ENCODE data around the gene TSPAN16.

The TSPAN16 gene

DNA sequence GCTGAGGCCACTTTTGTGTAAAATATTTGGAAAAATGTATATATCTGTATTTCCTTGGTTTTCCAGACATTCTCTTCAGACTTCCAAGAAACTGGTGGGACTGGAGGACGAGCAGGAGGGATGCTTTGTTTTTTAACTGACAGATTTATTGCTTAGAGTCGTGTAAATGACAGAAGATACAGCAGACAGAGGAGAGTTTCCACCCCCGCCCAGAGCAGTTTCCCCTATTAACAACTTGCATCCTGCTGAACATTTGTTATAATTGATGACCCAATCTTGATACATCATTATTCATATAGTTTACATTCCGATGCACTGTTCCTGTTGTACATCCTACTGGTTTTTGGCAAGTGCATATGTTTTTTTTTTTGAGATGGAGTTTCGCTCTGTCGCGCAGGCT, 26.6 kb upstream of the TSPAN16 start:
- no peak for DNase-seq

DNA sequence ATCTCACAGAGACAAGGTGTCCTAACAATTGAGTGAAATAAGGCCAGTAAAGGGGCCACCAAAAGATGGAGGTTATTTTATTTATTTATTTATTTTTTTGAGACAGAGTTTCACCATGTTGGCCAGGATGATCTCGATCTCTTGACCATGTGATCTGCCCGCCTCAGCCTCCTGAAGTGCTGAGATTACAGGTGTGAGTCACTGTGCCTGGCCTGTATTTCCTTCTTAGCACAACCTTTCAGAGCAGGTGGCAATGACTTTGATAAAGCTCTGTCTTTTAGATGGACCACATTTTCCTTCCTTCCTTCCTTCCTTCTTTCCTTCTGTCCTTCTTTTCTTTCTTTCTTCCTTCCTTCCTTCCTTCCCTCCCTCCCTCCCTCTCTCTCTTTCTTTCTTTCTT, 22.7 kb upstream of the TSPAN16 start:
- DNase-seq = no peak

DNA sequence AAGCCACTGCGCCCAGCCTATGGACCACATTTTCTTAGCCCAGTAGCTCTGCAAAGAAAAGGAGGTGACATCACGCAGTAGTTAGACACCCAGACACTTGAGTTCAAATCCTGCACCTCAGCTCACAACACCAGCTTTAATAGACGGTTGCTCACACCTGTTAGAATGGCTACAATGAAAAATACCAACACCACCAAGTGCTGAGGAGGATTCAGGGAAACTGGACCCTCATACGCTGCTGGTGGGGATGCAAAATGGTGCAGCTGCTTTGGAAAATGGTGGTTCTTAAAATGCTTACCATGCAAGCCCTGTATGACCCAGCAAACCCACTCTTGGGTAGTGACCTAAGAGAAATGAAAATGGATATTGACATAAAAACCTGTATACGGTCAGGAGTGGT, 22.0 kb upstream of the TSPAN16 start:
- DNase-seq = no peak

DNA sequence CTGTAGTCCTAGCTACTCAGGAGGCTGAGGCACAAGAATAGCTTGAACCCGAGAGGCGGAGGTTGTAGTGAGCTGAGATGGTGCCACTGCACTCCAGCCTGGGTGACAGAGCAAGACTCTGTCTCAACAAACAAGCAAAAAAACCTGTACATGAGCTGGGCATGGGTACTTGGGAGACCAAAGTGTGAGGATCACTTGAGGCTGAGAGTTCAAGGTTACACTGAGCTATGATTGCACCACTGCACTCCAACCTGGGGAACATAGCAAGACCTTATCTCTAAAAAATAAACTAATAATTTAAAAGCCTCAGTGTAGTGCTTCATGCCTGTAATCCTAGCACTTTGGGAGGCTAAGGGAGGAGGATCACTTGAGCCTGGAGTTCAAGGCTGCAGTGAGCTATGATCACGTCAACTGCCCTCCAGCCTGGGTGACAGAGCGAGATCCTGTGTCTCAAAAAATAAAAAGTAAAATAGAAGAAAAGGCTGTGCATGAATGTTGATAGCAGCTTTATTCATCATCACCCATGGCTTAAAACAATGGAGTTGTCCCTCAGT, 21.4 kb upstream of the TSPAN16 start:
- DNase-seq = no peak

DNA sequence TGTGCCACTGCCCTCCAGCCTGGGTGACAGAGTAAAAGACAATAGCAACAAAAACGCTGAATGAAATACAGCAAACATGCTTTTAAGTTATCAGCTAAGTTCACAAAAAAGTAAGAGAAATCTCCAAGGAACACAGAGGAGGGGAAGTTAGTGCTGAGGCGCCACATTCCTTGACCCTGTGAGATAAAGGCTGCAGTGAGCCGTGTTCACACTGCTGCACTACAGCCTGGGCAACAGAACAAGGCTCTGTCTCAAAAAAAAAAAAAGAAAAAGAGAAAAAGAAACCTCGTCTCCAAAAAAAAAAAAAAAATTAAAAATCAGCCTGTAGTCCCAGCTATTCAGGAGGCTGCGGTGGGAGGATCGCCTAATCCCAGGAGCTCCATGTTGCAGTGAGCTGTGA, 17.3 kb upstream of the TSPAN16 start:
- DNase-seq = peak; percentile 44

DNA sequence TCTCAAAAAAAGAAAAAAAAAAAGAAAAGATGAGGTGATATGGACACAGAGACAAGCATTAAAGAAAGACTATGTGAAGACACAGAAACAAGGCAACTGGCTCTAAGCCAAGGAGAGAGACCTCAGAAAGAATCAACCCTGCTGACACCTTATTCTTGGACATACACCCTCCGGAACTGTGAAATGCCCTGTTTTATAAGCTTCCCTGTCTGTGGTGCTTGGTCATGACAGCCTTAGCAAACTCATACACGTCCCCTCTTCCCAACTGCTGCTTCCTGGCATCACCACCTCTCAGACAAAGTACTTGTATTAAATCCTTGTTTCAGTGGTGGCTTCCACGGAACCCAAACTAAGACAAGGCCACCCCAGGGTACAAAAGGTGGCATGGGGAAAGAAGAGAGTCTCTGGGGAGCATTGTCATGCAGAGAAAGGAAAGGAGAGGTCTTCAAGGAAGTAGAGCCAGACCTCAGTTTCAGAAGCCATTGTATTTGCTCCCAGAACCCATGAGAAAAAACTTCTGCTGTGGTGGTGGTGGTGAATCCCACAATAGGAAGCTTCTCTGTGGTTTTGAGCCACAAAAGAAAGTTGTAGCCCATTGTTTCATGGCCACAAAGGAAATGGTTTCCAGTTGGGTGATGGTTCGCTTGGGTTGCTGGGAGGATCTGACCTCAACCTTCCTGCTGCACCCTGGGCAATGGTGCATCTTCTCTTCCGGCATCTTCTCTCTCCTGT, 16.3 kb upstream of the TSPAN16 start:
- DNase-seq = peak; percentile 89

DNA sequence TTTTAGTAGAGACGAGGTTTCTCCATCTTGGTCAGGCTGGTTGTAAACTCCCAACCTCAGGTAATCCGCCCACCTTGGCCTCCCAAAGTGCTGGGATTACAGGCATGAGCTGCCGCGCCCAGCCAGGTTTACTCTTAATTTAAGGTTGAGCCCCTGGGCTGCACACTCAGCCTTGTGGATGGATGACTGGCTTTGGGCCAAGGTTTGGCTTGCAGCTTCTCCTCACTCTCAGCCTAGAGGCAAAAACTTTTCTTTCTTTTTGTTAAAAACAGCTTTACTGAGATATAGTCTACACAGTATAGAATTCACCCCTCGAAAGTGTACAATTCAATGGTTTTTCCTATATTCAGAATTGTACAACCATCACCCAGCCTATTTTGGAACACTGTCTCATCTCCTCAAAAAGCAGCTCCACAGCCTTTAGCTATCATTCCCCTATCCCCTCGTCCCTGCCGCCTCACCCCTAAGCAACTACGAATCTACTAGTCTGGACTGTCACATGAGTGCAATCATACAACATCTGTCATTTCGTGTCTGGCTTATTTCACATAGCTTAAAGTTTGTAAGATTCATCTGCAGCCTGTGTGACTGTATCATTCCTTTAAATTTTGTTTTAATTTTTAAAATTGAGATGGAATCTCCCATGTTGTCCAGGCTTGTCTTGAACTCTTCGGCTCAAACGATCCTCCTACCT, 14.5 kb upstream of the TSPAN16 start:
- no peak for DNase-seq

DNA sequence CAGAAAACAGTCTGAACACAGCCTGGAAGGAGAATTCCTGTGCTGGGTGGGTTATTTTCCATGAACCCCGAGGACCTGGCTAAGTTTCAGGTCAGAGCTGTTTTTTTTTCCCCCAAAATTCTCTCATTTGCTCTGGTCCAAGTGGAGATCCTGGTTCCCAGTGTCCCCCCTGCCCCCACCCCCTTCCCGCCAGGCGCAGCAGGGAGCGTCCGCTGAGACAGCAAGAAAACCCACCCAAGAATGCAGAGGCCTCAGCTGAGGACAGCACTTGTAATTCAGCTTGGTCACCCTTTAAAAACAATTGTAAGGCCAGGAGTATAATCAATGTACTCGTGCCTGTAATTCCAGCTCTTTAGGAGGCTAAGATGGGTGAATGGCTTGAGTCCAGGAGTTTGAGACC, 11.4 kb upstream of the TSPAN16 start:
- DNase-seq = no peak

DNA sequence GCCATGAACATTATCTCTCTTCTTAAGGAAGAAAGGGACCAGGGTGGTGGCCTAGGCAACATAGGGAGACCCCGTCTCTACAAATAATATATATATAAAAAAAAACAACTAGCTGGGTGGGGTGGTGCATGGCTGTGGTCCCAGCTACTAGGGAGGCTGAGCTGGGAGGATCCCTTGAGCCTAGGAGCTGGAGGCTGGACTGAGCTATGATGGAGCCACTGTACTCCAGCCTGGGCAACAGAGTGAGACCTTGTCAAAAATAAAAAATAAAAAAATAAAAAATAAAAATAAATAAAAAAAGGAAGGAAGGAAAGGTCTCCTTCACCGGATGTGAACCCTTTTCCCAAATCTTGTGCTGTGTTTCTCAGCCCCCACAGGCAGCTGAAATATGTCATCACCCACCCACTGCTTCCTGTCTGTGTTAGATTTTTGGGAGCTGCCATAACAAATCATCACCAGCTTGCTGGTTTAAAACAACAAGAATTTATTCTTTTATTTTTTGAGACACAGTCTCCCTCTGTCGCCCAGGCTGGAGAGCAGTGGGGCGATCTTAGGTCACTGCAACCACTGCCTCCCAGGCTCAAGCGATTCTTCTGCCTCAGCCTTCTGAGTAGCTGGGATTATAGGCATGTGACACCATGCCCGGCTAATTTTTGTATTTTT, 9.5 kb upstream of the TSPAN16 start:
- peak; percentile 30 for DNase-seq

DNA sequence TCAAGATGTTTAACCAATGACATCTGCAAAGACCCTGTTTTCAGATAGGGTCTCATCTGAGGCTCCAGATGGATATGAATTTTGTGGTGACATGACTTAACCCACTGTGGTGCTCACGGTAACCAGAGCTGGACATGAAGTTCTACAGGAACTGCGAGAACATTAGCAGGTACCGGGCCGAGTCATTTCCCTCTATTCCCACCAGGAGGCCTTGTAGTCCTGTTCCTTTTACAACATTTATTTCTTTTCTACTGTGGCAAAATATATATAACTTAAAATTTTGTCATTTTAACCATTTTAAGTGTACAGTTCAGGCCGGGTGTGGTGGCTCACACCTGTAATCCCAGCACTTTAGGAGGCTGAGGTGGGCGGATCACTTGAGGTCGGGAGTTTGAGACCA, 7.6 kb upstream of the TSPAN16 start:
- DNase-seq = peak; percentile 59

DNA sequence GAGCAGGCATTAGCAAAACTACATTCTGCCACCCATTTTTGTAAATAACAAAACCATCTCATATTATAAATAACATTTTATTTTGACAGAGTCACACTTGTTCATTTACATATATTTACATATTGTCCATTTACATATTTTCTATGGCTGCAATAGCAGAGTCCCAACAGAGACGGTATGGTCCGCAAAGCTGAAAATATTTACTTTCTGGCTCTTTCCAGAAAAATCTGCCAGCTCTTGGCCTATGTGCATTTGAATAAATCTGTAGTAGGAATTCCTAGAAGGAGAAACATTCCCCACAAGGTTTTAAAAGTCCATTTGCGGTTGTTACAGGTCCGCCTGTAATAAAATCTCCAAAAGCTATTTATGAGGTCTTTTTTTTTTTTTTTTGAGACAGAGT, 5.7 kb upstream of the TSPAN16 start:
- no peak for DNase-seq

DNA sequence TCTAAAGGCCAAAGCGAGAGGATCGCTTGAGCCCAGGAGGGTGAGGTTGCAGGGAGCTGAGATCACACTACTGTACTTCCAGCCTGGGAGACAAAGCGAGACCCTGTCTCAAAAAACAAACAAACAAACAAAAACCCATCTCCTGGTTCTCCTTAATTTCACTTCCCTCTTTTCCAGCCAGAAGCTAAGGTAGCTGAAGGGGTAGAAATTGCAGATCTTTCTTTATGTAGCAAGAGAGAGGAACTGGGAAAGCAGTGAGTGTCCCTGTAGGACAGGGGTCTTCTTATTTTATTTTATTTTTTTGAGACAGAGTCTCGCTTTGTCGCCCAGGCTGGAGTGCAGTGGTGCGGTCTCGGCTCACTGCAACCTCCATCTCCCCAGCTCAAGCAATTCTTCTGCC, 4.5 kb upstream of the TSPAN16 start:
- DNase-seq = no peak

DNA sequence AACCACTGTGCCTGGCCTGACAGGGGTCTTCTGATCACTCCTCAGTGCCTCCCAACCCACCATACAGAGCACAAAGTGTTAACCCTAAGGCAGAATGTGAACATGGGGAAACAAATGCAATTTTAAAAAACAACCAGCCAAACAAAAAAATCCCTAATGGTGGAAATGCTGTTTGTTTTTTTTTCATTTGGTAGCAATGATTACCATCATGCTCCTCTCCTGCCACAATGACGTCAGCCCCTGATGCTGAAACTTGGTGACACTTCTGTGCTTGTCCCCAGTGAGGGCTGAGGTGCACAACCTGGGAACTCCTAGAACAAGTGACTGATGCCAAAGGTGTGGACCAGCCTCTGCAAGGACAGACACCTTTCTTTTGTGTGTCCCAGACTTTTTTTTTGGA, 4.0 kb upstream of the TSPAN16 start:
- DNase-seq = no peak

DNA sequence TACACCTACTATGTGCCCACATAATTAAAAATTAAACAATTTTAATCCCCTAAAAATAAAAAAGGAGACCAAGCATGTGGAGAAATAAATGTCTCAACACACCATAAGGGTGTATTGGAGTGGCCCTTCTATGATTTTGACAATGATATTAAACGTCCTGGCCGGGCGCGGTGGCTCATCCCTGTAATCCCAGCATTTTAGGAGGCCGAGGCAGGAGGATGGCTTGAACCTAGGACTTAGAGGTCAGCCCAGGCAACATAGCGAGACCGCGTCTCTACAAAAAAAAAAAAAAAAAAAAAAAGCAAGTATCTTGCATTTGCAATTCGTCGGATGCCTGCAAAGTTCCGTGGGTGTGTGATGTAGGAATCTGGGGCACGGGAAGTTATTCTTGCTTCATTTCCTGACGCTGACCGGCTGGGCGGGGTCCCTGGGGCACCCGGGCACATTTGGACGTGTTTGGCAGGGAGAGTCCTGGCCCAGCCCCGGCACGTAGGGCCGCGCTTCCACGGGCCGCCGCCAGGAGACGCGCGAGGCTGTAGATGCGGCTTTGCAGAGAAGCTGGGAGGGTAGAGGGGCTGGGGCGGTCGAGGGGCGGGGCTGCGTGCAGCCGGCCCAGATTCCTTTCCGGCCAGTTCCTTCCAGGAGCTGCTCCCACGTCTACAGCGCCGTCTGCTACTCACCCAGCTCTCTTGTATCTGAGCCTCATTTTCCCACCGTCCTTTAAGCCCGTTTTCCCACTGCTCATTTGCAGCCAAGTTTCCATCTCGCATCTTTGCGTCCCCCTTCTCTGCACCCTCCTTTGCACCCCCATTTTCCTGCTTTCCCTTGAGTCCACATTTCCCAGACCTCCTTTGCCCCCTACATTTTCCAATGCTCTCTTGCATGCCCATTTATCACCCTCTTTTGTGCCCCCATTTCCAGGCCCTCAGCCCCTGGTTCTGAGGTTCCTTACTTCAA, 2.2 kb upstream of the TSPAN16 start:
- DNase-seq = peak; percentile 94

DNA sequence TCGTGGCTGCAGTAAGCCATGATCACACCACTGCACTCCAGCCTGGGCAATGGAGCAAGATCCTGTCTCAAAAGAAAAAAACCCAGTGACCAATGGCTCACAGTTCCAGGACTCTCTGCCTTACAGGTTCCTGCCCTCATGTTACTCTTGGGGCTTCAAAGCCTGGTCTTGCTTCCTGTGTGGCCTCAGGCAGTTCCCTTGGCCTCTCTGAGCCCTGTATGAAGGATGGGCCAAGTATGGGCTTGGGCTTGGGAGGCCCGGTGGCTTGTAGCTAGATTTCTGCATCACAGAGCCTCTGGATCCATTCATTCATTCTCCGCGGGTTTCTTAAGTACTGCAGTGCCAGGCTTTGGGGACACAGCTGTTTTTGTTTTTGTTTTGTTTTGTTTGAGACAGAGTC, 780 bp upstream of the TSPAN16 start:
- DNase-seq = no peak

DNA sequence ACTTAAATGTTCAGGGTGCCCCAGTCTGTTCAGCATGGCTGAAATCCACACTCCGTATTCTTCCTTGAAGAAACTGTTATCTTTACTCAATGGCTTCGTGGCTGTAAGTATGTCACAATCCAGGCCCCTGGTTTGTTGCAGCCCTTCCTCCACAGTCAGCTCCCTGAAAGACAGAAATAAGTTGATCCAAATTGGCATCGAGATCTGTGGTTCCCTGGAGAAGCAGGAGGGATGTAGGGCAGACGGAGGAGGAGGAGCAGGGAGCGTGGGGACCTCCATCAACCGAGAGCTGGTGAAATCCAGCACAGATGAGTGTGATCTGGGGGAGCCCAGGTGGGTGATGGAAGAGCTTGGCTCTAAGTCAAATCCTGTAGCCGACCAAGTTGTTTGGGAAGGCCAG, 304 bp downstream of the TSPAN16 start:
- DNase-seq = peak; percentile 61

DNA sequence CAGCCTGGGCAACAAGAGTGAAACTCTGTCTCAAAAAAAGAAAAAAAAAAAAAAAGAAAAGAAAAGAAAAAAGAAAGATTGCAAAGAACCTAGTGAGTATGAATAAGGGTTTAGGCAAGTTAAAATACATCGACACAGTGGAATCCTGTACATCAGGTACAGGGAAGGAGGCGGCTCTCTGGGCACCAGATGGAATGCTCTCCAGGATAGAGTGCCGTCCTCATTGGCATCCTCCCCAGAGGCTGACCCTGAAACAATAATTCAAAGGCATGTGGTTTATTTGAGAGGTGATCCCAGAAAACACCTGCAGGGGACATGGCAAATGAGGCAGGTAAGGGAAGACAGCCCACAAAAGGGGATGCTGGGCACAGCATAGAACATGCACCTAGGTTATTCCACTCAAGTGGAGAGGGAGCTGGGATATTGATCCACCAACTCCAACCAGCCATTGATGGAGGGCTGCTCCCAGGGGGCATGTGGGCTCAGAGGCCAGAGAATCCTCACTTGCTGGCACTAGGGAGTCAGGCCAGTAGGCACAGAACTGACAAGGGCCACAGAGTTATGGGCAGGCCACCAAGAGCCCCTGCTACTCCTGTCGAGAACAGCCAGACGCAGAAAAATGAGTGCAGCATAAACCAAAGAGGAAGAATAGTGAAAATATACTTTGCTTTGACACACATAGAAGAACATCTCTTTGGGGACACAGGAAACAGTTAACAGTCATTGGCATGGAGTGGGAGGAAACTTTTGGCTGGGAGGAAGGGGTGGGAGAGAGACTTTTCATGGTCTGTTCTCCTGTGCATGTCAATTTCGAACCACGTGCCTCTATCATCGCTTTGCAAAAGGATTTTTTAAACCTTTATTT, 4.2 kb downstream of the TSPAN16 start:
- DNase-seq = no peak

DNA sequence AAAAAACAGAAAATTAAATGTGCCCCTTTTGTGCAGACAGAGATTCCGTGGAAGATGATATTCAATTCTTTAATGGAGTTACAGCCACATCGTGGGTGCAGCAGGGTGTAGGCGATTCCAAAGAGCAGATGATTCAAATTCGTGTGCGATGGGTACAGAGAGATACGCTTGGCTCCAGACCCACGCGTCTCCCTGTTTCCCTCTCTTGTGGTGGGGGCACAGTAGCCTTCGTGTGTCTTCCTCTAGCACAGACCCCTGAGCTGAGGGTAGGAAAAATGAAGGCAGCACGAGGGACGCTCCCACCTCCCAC, 4.8 kb downstream of the TSPAN16 start:
- no peak for DNase-seq

DNA sequence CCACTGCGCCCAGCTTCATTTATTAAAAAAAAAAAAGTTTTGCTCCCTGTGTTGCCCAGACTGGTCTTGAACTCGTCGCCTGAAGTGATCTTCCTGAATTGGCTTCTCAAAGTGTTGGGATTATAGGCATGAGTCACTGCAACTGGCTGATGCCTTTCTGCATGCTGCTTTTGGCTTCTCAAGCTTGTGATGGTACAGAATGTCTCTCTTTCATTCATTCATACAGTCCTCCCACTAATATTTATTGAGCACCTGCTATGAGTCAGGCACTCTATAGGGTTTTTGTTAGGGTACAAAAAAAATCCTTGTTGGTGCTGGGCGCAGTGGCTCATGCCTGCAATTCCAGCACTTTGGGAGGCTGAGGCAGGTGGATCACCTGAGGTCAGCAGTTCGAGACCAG, 9.0 kb downstream of the TSPAN16 start:
- no peak for DNase-seq

DNA sequence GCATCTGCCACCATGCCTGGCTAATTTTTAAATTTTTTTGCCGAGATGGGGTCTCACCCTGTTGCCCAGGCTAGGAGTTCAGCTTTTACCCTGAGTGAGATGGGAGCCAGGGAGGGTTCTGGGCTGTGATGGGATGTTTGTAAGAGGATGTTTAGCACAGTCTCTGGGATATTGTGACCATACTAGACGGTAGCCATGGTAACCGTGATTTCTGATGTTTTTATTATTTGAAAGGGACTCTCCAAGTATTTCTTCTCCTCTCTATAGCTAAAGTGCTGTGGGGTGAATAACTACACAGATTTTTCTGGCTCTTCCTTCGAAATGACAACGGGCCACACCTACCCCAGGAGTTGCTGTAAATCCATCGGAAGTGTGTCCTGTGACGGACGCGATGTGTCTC, 10.4 kb downstream of the TSPAN16 start:
- no peak for DNase-seq

DNA sequence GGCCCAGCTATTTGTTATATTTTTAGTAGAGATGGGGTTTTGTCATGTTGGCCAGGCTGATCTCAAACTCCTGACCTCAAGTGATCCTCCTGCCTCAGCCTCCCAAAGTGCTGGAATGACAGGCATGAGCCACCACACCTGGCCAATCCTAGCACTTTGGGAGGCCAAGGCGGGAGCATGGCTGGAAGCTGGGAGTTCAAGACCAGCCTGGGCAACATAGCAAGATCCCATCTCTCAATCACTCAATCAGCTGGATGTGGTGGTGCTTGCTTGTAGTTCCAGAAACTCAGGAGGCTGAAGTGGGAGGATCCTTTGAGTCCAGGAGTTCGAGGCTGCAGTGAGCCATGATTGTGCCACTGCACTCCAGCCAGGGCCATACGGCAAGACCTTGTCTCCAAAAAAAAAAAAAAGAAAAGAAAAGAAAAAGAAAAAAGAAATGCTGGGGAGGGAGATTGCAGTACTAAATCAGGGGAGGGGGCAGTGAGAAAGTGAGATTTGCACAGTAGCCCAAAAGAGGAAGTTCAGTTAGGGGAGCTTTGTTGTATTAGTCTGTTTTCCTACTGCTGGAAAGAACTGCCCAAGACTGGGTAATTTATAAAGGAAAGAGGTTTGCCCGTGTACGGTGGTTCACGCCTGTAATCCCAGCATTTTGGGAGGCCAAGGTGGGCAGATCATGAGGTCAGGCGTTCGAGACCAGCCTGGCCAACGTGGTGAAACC, 24.5 kb downstream of the TSPAN16 start:
- DNase-seq = peak; percentile 68

Measured in hematopoietic multipotent progenitor cell treated with erythropoietin and hydrocortisone succinate and interleukin-3 and kit ligand, for 4 days (in vitro differentiated cells).